ENCODE results near the gene POU2F2. TPM values are rescaled to one million over a fixed set of nuclear protein-coding genes. Genes with fewer than 3 reads are reported as not detected.

The POU2F2 gene
- total and polyA plus RNA-seq, 9 of the 15 experiments (the other 6 are each of a cell fraction or from before 2014, with no cell fraction given), result 0.03 to 0.68 (median 0.14) TPM

DNA sequence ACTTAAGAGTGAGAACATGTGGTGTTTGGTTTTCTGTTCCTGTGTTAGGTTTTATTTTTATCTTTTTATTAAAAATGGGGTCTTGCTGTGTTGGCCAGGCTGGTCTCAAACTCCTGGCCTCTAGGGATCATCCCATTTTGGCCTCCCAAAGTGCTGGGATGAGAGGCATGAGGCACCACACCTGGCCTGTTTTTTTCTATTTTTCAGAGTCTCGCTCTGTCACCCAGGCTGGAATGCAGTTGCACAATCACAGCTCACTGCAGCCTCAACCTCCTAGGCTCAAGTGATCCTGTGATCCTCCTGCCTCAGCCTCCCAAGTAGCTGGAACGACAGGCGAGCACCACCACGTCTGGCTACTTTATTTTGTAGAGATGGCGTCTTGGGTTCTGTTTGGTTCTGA, 48.7 kb downstream of the POU2F2 start:
- 84% methylated on average over 5 of the region's 5 CpGs for WGBS (ENCODE audit: insufficient coverage, low coverage, missing lambda C conversion rate)
- POLR2A ChIA-PET, result no interaction called here
- in situ Hi-C loops (cut with MboI) (no loop called here), intact Hi-C loops (cut with micrococcal nuclease) (no loop called here)
- FAIRE-seq, result no peak
- Histone ChIP-seq H3K27ac (ENCODE audit: extremely low read depth, low read depth, low read length) (no peak overlapping the region), H3K4me1 (replicated peaks in 1 of 2; ENCODE audit: control insufficient read depth in 2 of 2, insufficient read depth in 2 of 2, low read length in 2 of 2) (peaks cover 7 to 24% of the 10 kb centered on the region in 2 experiments; a peak in 4 of 5 replicates), H3K9ac (ENCODE audit: insufficient read depth in 1 of 2, low read depth in 2 of 2, low read length in 2 of 2) (no peak overlapping the region), H3K9me1 (ENCODE audit: control insufficient read depth, insufficient read depth, low read length) (no peaks in the 10 kb centered on the region), H3K79me2 (ENCODE audit: control insufficient read depth, insufficient read depth, low read length) (peaks cover 9% of the 10 kb centered on the region), H3K27me3 (ENCODE audit: control insufficient read depth in 2 of 2, insufficient read depth in 2 of 2, low read length in 2 of 2) (no peaks in the 10 kb centered on the region), H3K4me2 (ENCODE audit: insufficient read depth, low read length) (no peak overlapping the region), H2AFZ (ENCODE audit: low read depth, low read length) (no peak overlapping the region), H4K20me1 (replicated peaks; ENCODE audit: control insufficient read depth, insufficient read depth, low read length) (peaks cover 10% of the 10 kb centered on the region; the same call in 1 of the 2 replicates), H3K36me3 (ENCODE audit: control insufficient read depth, insufficient read depth, low read length) (peaks cover 38% of the 10 kb centered on the region), H3K4me3 (no peak overlapping the region), H3K9me3 (replicated peaks; ENCODE audit: control insufficient read depth, insufficient read depth, low read depth, low read length) (no peaks in the 10 kb centered on the region)
- TF ChIP-seq CEBPB (tag; IDR thresholded peaks at IDR 0.05), result peak; percentile 70
- TF ChIP-seq, protein P1, sequence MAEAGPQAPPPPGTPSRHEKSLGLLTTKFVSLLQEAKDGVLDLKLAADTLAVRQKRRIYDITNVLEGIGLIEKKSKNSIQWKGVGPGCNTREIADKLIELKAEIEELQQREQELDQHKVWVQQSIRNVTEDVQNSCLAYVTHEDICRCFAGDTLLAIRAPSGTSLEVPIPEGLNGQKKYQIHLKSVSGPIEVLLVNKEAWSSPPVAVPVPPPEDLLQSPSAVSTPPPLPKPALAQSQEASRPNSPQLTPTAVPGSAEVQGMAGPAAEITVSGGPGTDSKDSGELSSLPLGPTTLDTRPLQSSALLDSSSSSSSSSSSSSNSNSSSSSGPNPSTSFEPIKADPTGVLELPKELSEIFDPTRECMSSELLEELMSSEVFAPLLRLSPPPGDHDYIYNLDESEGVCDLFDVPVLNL (CRISPR knock-in tag; IDR thresholded peaks at IDR 0.05; ENCODE audit: low read depth), result no peak
- TF ChIP-seq ZNF121 (CRISPR knock-in tag; conservative IDR thresholded peaks at IDR 0.05), result peak; percentile 87
- TF ChIP-seq ZNF347 (CRISPR knock-in tag; IDR thresholded peaks at IDR 0.05; ENCODE audit: low read depth), result no peak
- DNase-seq (ENCODE audit: extremely low read depth in 1 of 4, low spot score in 3 of 4), result no peak
- ATAC-seq, result no peak
- CTCF ChIA-PET (ENCODE audit: low intra/inter-chr PET ratio), result no interaction called here
- BruUV-seq (replicated peaks), result no TSS peak

Data from K562 (cell line).